22Rv1 (cell line): ENCODE results near the gene GBP3.
"Not testable (repeated sequence)": the region's sequence is repeated elsewhere in the genome, so short reads cannot be mapped to it uniquely, and the experiment has no call there.

ENCODE experiments used
- H3K27ac ChIP-seq: fragments of 450-650 bp; 2 replicates; pipeline ENCODE4 v1.5.1; 2017
- ZFX ChIP-seq: fragments of 450-650 bp; IDR thresholded peaks from 2 replicates; pipeline ENCODE4 v1.6.1; 2017; ENCODE audit warnings: antibody characterized with exemption, borderline replicate concordance
- TF ChIP-seq, protein P1 (sequence below): fragments of 450-650 bp; IDR thresholded peaks from 2 replicates; pipeline ENCODE4 v1.5.1; 2017; ENCODE audit warnings: mild to moderate bottlenecking

Gene GBP3

DNA sequence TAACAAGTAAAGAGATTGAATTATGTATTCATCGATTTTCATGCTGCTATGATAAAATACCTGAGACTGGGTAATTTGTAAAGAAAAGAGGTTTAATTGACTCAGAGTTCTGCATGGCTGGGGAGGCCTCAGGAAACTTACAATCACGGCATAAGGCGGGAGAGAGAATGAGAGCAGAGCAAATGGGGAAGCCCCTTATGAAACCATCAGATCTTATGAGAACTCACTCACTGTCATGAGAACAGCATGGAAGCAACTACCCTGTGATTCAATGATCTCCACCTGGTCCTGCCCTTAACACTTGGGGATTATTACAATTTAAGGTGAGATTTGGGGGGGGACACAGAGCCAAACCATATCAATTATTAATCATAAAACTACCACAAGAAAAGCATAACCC lies 3.3 kb upstream of the GBP3 start:
- no peak for TF ChIP-seq ZFX
- TF ChIP-seq, protein P1, sequence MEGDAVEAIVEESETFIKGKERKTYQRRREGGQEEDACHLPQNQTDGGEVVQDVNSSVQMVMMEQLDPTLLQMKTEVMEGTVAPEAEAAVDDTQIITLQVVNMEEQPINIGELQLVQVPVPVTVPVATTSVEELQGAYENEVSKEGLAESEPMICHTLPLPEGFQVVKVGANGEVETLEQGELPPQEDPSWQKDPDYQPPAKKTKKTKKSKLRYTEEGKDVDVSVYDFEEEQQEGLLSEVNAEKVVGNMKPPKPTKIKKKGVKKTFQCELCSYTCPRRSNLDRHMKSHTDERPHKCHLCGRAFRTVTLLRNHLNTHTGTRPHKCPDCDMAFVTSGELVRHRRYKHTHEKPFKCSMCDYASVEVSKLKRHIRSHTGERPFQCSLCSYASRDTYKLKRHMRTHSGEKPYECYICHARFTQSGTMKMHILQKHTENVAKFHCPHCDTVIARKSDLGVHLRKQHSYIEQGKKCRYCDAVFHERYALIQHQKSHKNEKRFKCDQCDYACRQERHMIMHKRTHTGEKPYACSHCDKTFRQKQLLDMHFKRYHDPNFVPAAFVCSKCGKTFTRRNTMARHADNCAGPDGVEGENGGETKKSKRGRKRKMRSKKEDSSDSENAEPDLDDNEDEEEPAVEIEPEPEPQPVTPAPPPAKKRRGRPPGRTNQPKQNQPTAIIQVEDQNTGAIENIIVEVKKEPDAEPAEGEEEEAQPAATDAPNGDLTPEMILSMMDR = no peak
- no peak overlapping the region for H3K27ac ChIP-seq

DNA sequence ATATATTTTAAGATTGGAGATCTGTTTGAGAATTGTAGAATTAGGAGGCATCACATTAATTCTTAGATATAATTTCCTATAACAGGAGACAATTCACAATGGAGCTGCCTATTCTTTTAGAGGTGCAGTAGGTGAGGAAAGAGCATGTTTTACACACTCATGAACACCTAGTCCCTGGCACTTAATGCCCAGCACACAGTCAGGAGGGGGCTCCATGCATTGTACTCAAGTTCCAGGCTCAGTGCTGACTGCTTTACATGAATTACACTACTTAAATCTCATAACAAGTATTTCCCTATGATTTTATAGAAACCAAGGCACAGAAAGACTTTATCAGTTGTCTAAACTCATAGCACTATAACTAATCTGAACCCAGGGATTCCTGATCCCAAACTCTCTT lies 360 bp upstream of the GBP3 start:
- H3K27ac ChIP-seq = no peak overlapping the region
- TF ChIP-seq, protein P1 = no peak
- no peak for TF ChIP-seq ZFX

DNA sequence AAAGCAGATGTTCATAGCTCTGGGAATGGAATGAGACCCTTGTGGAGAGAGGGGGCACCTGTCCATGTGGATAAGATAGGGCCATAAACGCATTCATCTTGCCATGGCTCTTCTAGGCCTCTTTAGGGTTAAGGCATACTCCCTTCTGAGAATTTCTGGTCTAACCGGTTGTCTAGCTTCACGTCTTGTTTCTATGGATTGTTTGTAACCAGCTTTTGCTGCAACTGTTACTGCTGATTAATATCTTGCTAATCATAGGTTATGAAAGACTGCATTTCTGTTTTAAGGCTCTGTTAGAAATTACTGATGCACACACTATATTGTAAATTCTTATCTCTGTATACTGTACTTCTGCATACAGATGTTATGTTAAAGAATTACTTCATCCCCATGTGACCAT lies 4.3 kb downstream of the GBP3 start:
- not testable (repeated sequence) for H3K27ac ChIP-seq

DNA sequence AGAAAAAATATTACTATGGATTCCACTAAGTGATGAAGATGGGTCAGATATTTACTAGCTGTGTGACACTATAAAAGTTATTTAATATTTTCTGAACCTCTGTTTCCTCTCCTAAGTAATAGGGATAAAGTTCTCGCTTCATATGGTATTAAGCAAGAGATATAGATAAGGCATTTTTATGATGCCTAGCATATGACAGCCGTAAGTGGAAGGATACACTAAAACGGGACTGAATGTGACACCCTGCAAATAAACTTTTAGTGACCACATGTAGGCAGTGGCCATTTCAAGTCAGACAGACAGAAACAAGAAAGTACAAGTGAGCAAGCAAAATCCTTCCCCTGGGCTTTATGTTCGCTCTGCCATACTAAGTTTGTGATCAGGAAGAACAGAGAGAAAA lies 14.2 kb downstream of the GBP3 start:
- TF ChIP-seq ZFX = no peak
- H3K27ac ChIP-seq = no peak overlapping the region

DNA sequence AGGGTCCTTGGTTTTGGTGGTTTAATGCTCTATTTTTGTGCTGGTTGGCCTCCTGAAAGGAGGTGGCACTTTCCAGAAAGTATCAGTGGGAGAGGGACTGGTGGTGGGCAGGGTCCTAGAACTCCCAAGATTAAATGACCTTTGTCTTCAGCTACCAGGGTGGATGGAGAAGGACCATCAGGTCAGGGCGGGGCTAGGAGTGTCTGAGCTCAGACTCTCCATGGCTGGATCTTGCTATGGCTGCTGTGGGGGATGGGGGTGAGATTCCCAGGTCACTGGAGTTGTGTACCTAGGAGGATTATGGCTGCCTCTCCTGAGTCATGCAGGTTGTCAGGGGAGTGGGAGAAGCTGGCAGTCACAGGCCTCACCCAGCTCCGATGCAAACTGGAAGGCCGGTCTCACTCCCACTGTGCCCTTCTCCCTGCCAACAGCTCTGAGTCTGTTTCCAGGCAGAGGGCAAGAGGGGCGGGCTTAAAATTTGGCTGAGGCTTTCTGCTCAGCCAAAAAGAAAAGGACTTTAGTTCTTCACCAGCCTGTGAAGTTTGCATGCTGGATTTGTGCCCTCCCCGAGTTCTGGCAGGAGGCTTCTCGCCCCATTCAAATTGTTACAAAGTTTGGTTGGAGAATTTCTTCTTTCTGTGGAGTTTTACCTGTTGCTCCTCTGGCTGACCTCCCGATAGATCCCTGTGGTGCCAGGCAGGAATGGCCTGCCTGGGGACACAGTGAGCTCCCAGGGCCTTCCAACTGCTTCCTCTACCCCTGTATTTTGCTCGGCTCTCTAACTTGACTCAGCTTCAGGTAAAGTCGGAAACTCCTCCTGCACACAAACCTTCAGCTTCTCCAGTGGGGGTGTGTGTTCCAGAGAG lies 17.1 kb downstream of the GBP3 start:
- TF ChIP-seq, protein P1 = no peak
- TF ChIP-seq ZFX = no peak
- H3K27ac ChIP-seq = no peak overlapping the region

DNA sequence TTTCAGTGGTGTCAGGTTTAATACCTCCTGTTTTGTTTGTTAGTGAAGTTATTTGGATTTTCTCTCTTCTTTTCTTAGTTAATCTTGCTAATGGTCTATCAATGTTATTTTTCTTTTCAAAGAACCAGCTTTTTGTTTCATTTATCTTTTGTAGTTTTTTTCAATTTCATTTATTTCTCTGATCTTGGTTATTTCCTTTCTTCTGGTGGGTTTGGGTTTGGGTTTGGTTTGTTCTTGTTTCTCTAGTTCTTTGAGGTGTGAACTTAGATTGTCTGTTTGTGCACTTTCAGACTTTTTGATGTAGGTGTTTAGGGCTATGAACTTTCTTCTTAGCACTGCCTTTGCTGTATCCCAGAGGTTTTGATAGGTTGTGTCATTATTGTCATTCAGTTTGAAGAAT lies 20.5 kb downstream of the GBP3 start:
- H3K27ac ChIP-seq = not testable (repeated sequence)

DNA sequence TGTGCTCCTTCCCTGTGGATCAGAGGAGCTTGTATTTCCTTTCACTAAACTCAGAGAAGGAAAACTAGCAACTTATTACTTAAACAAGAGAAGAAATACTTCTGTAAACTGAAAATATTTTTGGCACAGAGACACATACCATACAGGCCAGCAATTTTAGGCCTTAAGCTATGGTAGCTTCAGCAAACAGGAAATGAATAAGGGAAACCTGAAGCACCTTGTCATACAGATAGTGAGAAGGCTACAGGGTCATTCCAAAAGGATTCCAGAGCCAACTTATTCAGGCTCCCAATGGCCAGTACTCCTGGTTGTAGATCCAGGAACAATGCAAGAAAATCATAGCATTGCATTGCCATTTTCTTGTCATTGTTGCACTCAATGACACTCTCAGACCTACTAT lies 21.2 kb downstream of the GBP3 start:
- no peak overlapping the region for H3K27ac ChIP-seq

DNA sequence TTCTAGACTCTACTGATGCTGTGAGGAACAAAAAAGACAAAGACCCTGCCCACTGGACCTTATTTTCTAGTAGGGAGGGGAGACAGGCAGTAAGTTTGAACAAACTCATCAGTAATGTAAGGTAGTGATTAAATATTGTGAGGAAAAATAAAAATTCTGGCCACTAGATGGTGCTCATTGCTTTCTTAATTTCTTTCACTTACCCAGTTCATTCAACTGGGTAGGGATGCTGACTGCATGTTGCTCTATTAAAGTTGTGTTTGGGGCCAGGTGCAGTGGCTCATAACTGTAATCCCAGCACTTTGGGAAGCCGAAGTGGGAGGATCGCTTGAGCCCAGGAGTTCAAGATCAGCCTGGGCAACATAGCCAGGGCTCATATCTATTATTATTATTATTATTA lies 23.9 kb downstream of the GBP3 start:
- no peak for TF ChIP-seq ZFX
- TF ChIP-seq, protein P1 = peak; percentile 52
- H3K27ac ChIP-seq = no peak overlapping the region

More for the DNA sequence above, 21.2 kb downstream of the GBP3 start:
- TF ChIP-seq ZFX = no peak

DNA sequence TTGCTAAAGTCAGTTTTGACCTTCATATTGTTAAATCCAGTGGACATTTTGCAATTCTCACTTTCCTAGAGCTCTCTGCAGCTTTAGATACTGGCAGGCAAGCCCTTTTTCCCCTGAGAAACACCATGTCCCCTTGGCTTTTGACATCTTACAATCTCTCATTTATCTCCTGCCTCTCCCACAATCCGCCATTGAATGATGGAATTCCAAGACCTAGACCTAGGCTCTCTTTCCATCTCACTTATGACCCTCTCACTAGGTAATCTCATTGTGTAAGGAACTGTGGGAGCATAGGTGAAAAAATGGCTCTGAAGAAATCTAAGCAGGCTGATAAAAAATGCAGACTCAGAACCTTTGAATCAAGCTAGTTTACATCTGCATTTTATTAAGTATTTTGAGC lies 32.2 kb downstream of the GBP3 start:
- TF ChIP-seq ZFX = no peak
- TF ChIP-seq, protein P1 = no peak
- no peak overlapping the region for H3K27ac ChIP-seq
